MCF 10A (cell line): Measurements from ENCODE around the gene CBX8. TPM values are rescaled to one million over a fixed set of nuclear protein-coding genes. Genes with fewer than 3 reads are reported as not detected.

Source experiments
- BruUV-seq: library from RNA; stranded (reverse); fragments of 400-500 nt; replicated peaks from 2 replicates; lab custom pipeline; 2021; lab: Mats Ljungman, UMichigan
- CTCF ChIA-PET: fragments of 300-600 bp; sonication (Branson Sonifier 250); formaldehyde crosslinking; extraction: SDS; loops from one replicate; lab custom pipeline; 2021; ENCODE audit warnings: antibody characterized with exemption, inconsistent platforms; lab: Yijun Ruan, JAX
- POLR2A ChIA-PET: fragments of 300-600, 350-650 bp; sonication (Branson Sonifier 250); formaldehyde crosslinking; extraction: SDS; loops from one replicate; lab custom pipeline; 2020; ENCODE audit warnings: antibody characterized with exemption, inconsistent platforms; lab: Yijun Ruan, JAX
- DNase-seq: peaks from one replicate; pipeline ENCODE4 v3.0.0-alpha.2; 2018; ENCODE audit not compliant: unreplicated experiment
- H3K27ac Mint-ChIP-seq: one replicate; pipeline ENCODE4 v1.8.0; 2022; ENCODE audit warnings: mild to moderate bottlenecking, low read depth, mixed read lengths; ENCODE audit not compliant: unreplicated experiment
- H3K27me3 Mint-ChIP-seq: one replicate; pipeline ENCODE4 v1.8.0; 2022; ENCODE audit warnings: mixed read lengths; ENCODE audit not compliant: insufficient read depth, unreplicated experiment
- H3K36me3 Mint-ChIP-seq: one replicate; pipeline ENCODE4 v1.8.0; 2022; ENCODE audit warnings: mild to moderate bottlenecking, moderate library complexity, mixed read lengths; ENCODE audit not compliant: insufficient read depth, unreplicated experiment
- H3K4me1 Mint-ChIP-seq: one replicate; pipeline ENCODE4 v1.8.0; 2022; ENCODE audit warnings: mixed read lengths; ENCODE audit not compliant: insufficient read depth, unreplicated experiment
- H3K4me3 Mint-ChIP-seq: one replicate; pipeline ENCODE4 v1.8.0; 2022; ENCODE audit warnings: mild to moderate bottlenecking, moderate library complexity, mixed read lengths; ENCODE audit not compliant: unreplicated experiment
- H3K9me3 Mint-ChIP-seq: one replicate; pipeline ENCODE4 v1.8.0; 2022; ENCODE audit warnings: mixed read lengths; ENCODE audit not compliant: unreplicated experiment
- CTCF ChIP-seq: fragments of 200-600 bp; IDR thresholded peaks from one replicate; pipeline ENCODE4 v1.8.0; 2022; ENCODE audit warnings: antibody characterized with exemption, mild to moderate bottlenecking; ENCODE audit not compliant: unreplicated experiment
- intact Hi-C: fragments of 100-400 bp; cut with micrococcal nuclease; formaldehyde crosslinking; loops from 2 replicates; pipeline ENCODE4 v1.14.1; 2022
- total RNA-seq: library from RNA; stranded (reverse); gene quantifications from 2 replicates; pipeline ENCODE4 v1.2.3, GENCODE V29; 2022

Gene CBX8
- total RNA-seq, 1 experiment from 2014 or later, result 9.4 TPM

- no peaks in the 10 kb centered on the region for H3K27me3 Mint-ChIP-seq
- no TSS peak for BruUV-seq
- intact Hi-C loops, result no loop called here
These were observed 11.6 kb downstream of the CBX8 start for GRCh38 chr17:79785017-79785899.

GRCh38 chr17:79784353-79785016, 12.4 kb downstream of the CBX8 start:
- CTCF ChIA-PET, result interaction anchor here (0.6 kb wide), 1 partner anchor 27 kb away, joined by 3 read pairs; no protein-coding TSS in a partner anchor
- intact Hi-C loops, result no loop called here
- POLR2A ChIA-PET, result interaction anchor here (1.8 kb wide), 1 partner anchor 13 kb away, joined by 5 read pairs; the partner anchor contains the start of gene CBX8
- no peak for TF ChIP-seq CTCF
- DNase-seq, result no peak
- Mint-ChIP-seq H3K36me3 (peaks cover 14% of the 10 kb centered on the region), H3K9me3 (no peaks in the 10 kb centered on the region), H3K4me3 (no peak overlapping the region), H3K4me1 (no peaks in the 10 kb centered on the region), H3K27me3 (no peaks in the 10 kb centered on the region), H3K27ac (no peak overlapping the region)
- BruUV-seq, result no TSS peak

More at GRCh38 chr17:79785017-79785899, 11.6 kb downstream of the CBX8 start:
- no peaks in the 10 kb centered on the region for H3K4me1 Mint-ChIP-seq
- H3K36me3 Mint-ChIP-seq, result peaks cover 14% of the 10 kb centered on the region
- H3K27ac Mint-ChIP-seq, result no peak overlapping the region
- no peak overlapping the region for H3K4me3 Mint-ChIP-seq
- ChIA-PET CTCF (interaction anchor here (0.6 to 1.7 kb wide), 2 partner anchors 28 to 44 kb away, joined by 3 to 4 read pairs; no protein-coding TSS in a partner anchor), POLR2A (no interaction called here)
- TF ChIP-seq CTCF, result no peak
- DNase-seq, result no peak
- H3K9me3 Mint-ChIP-seq, result no peaks in the 10 kb centered on the region

- H3K27me3 Mint-ChIP-seq, result no peaks in the 10 kb centered on the region
- no peak for DNase-seq
- no peaks in the 10 kb centered on the region for H3K9me3 Mint-ChIP-seq
- CTCF ChIA-PET, result no interaction called here
- H3K27ac Mint-ChIP-seq, result no peak overlapping the region
- BruUV-seq, result no TSS peak
- peaks cover 14% of the 10 kb centered on the region for H3K36me3 Mint-ChIP-seq
- peaks cover 4% of the 10 kb centered on the region for H3K4me1 Mint-ChIP-seq
- no peak overlapping the region for H3K4me3 Mint-ChIP-seq
- intact Hi-C loops, result no loop called here
- TF ChIP-seq CTCF, result no peak
- POLR2A ChIA-PET, result interaction anchor here (1.8 kb wide), 1 partner anchor 13 kb away, joined by 5 read pairs; the partner anchor contains the start of gene CBX8
These were observed 13.0 kb downstream of the CBX8 start for GRCh38 chr17:79783891-79784290.
